GM20431 (cell line): ENCODE data around the gene MRPL53.

Source experiments
- in situ Hi-C: fragments of 300-500 bp; cut with MseI, MboI; formaldehyde crosslinking; loops from one replicate; pipeline ENCODE4 v1.15.0; 2020; ENCODE audit warnings: low sequenced_read_pairs; ENCODE audit not compliant: unreplicated experiment

Gene MRPL53

GRCh38 chr2:74472086-74472944 is at the start of gene MRPL53:
Gene MRPL53 (minus strand): TSS chr2:74472680. CDS start chr2:74472660, 20 bp downstream.
- in situ Hi-C loops = no loop called here

- in situ Hi-C loops = no loop called here
Measured at GRCh38 chr2:74516650-74517049, 44.2 kb upstream of the MRPL53 start.

GRCh38 chr2:74515981-74516633 is 43.6 kb upstream of the MRPL53 start:
- in situ Hi-C loops = no loop called here

- in situ Hi-C loops = no loop called here
Measured at GRCh38 chr2:74515271-74515980, 42.9 kb upstream of the MRPL53 start.

GRCh38 chr2:74514368-74515270 is 42.1 kb upstream of the MRPL53 start, which contains the start of gene TLX2:
Gene TLX2 (plus strand): TSS chr2:74514450. CDS start chr2:74514807, 357 bp downstream.
- in situ Hi-C loops = no loop called here

- in situ Hi-C loops = no loop called here
Measured at GRCh38 chr2:74513605-74514367, 41.3 kb upstream of the MRPL53 start.

- in situ Hi-C loops = no loop called here
Measured at GRCh38 chr2:74512744-74513604, 40.5 kb upstream of the MRPL53 start.

- in situ Hi-C loops = no loop called here
Measured at GRCh38 chr2:74511104-74511989, 38.9 kb upstream of the MRPL53 start.

- in situ Hi-C loops = no loop called here
Measured at GRCh38 chr2:74510272-74510671, 37.8 kb upstream of the MRPL53 start.

GRCh38 chr2:74507926-74508520 is 35.5 kb upstream of the MRPL53 start:
- in situ Hi-C loops = no loop called here

GRCh38 chr2:74507145-74507925 is 34.9 kb upstream of the MRPL53 start, which contains the start of gene PCGF1:
Gene PCGF1 (minus strand): TSS chr2:74507695. CDS start chr2:74507668, 27 bp downstream.
- in situ Hi-C loops = no loop called here

GRCh38 chr2:74505448-74506246 is 33.2 kb upstream of the MRPL53 start:
- in situ Hi-C loops = no loop called here

GRCh38 chr2:74504591-74504990 is 32.1 kb upstream of the MRPL53 start:
- in situ Hi-C loops = no loop called here

- in situ Hi-C loops = no loop called here
Measured at GRCh38 chr2:74503506-74504475, 31.3 kb upstream of the MRPL53 start.
